ENCODE measurements around the gene SLC11A2. TPM values are rescaled to one million over a fixed set of nuclear protein-coding genes. Genes with fewer than 3 reads are reported as not detected.

Gene SLC11A2
- total RNA-seq, 1 donor from 2014 or later, result 43.7 TPM

Other genes starting within 250 kb of the SLC11A2 start
- not detected in 2 replicates for gene TMPRSS12, start 183.5 kb downstream of the SLC11A2 start, total RNA-seq
- not detected in 2 replicates for gene HIGD1C, start 73.8 kb downstream of the SLC11A2 start, total RNA-seq
- gene LETMD1, start 21.9 kb upstream of the SLC11A2 start, total RNA-seq, result 20.3 and 29.2 TPM in 2 replicates
- 18.4 and 25.1 TPM in 2 replicates for gene CSRNP2, start 57.2 kb upstream of the SLC11A2 start, total RNA-seq
- gene TFCP2, start 146.8 kb upstream of the SLC11A2 start, total RNA-seq, result 9.2 and 12.5 TPM in 2 replicates
- 4.6 and 9.2 TPM in 2 replicates for gene POU6F1, start 191.7 kb upstream of the SLC11A2 start, total RNA-seq
- gene DAZAP2, start 212.4 kb upstream of the SLC11A2 start, total RNA-seq, result 196 and 198 TPM in 2 replicates
- 29.3 and 42.2 TPM in 2 replicates for gene SMAGP, start 244.0 kb upstream of the SLC11A2 start, total RNA-seq